ENCODE data around the gene C12orf42.

Gene C12orf42

DNA sequence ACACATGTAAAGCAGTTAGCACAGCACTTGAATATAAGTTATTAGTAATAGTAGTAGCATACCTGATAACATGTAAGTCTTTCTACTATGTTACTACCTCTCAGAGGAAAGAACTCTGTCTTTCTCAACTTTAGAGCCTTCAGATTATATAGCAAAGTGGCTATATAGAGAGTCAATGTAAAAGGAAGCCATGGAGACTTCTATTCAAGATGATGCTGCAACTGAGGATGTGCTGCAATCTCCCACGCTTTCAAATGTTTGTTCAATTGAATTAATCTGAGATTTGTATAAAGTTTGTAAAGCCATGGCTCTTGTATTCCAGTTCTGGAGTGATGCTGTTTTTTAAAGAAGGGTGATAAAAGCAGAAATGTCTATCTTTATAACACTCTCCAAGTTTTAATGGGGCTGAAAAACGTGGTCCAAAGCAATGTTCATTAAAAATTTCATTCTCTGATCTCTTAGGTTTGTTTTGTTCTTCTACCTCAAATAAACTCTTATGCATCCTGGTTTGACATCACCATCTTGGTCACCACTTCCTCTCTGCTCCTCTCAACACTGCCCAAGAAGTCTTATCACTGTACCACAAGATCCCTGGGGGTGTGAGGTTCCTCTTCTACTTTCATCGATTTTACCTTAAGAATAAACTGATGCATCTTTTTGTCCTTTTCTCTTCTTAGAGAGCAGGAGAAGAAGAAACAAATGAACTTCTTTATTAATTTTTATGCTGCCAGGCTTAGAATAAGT lies 40.6 kb downstream of the C12orf42 start:
- peaks cover 47% of the 10 kb centered on the region for H3K4me1 ChIP-seq (ENCODE audit: insufficient read depth, low read length)
- no peaks in the 10 kb centered on the region for H3K27me3 ChIP-seq (ENCODE audit: insufficient read depth, low read length, poor library complexity)
- no peak overlapping the region for H3K4me3 ChIP-seq (ENCODE audit: low read depth in 1 of 2, low read length in 2 of 2)
- TF ChIP-seq CTCF (IDR thresholded peaks at IDR 0.05; ENCODE audit: borderline replicate concordance, extremely low read depth, low read length, poor library complexity, severe bottlenecking) (no peak), EZH2 (IDR thresholded peaks at IDR 0.05; ENCODE audit: borderline replicate concordance, low read depth, low read length, severe bottlenecking) (no peak)
- H2AFZ ChIP-seq (ENCODE audit: low read depth, low read length) = no peak overlapping the region
- no peaks in the 10 kb centered on the region for H4K20me1 ChIP-seq (ENCODE audit: insufficient read depth, low read length)
- no peaks in the 10 kb centered on the region for H3K36me3 ChIP-seq (ENCODE audit: insufficient read depth, low read length)
- peak; percentile 65 for ATAC-seq (ENCODE audit: insufficient read depth, low read depth)
- H3K9me3 ChIP-seq (ENCODE audit: insufficient read depth, low read length, severe bottlenecking) = no peaks in the 10 kb centered on the region
- 0 out of 2 replicates have a peak overlapping the region, but pooled peaks have one; percentile 13 for H3K4me2 ChIP-seq (ENCODE audit: insufficient read depth, low read length)
- DNase-seq = no peak
- H3K9ac ChIP-seq (ENCODE audit: low read depth, low read length) = no peak overlapping the region
- H3K79me2 ChIP-seq (ENCODE audit: insufficient read depth, low read length) = no peaks in the 10 kb centered on the region
- peak overlapping the region; percentile 47; the same call in 1 of the 2 replicates for H3K27ac ChIP-seq (ENCODE audit: low read length)

DNA sequence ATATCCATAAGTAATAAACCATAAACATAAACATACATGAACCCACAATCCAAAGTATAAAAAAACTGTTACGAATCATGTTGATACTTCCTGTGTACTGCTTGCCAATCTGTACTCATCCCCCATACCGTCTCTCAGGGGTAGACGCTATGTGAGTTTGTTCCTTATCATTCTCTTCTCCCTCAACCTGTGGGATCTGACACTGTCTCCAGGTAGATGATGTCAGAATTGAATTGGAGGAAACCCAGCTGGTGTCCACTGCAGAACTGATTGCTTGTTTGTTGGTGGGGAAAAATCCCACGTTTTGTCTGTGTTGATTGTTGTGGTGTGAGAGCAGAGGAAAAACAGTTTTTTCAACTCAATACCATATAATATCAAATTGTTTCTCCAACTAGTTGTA lies 50.8 kb downstream of the C12orf42 start:
- no peak overlapping the region for H3K9ac ChIP-seq (ENCODE audit: low read depth, low read length)
- no peaks in the 10 kb centered on the region for H3K27me3 ChIP-seq (ENCODE audit: insufficient read depth, low read length, poor library complexity)
- no peak overlapping the region for H3K4me2 ChIP-seq (ENCODE audit: insufficient read depth, low read length)
- no peak overlapping the region for H3K4me3 ChIP-seq (ENCODE audit: low read depth in 1 of 2, low read length in 2 of 2)
- ATAC-seq (ENCODE audit: insufficient read depth, low read depth) = no peak
- TF ChIP-seq EZH2 (IDR thresholded peaks at IDR 0.05; ENCODE audit: borderline replicate concordance, low read depth, low read length, severe bottlenecking) (no peak), CTCF (IDR thresholded peaks at IDR 0.05; ENCODE audit: borderline replicate concordance, extremely low read depth, low read length, poor library complexity, severe bottlenecking) (no peak)
- no peaks in the 10 kb centered on the region for H4K20me1 ChIP-seq (ENCODE audit: insufficient read depth, low read length)
- no peaks in the 10 kb centered on the region for H3K9me3 ChIP-seq (ENCODE audit: insufficient read depth, low read length, severe bottlenecking)
- H3K27ac ChIP-seq (ENCODE audit: low read length) = no peak overlapping the region
- no peak for DNase-seq
- no peaks in the 10 kb centered on the region for H3K36me3 ChIP-seq (ENCODE audit: insufficient read depth, low read length)
- peaks cover 22% of the 10 kb centered on the region for H3K4me1 ChIP-seq (ENCODE audit: insufficient read depth, low read length)
- no peak overlapping the region for H2AFZ ChIP-seq (ENCODE audit: low read depth, low read length)
- no peaks in the 10 kb centered on the region for H3K79me2 ChIP-seq (ENCODE audit: insufficient read depth, low read length)

GRCh38 chr12:103442822-103443221 lies 52.9 kb downstream of the C12orf42 start:
- Histone ChIP-seq H2AFZ (ENCODE audit: low read depth, low read length) (no peak overlapping the region), H3K9ac (ENCODE audit: low read depth, low read length) (no peak overlapping the region), H3K4me1 (ENCODE audit: insufficient read depth, low read length) (peaks cover 22% of the 10 kb centered on the region), H3K9me3 (ENCODE audit: insufficient read depth, low read length, severe bottlenecking) (no peaks in the 10 kb centered on the region), H3K36me3 (ENCODE audit: insufficient read depth, low read length) (no peaks in the 10 kb centered on the region), H3K4me3 (ENCODE audit: low read depth in 1 of 2, low read length in 2 of 2) (no peak overlapping the region), H4K20me1 (ENCODE audit: insufficient read depth, low read length) (no peaks in the 10 kb centered on the region), H3K27ac (ENCODE audit: low read length) (no peak overlapping the region), H3K4me2 (ENCODE audit: insufficient read depth, low read length) (no peak overlapping the region), H3K27me3 (ENCODE audit: insufficient read depth, low read length, poor library complexity) (no peaks in the 10 kb centered on the region), H3K79me2 (ENCODE audit: insufficient read depth, low read length) (no peaks in the 10 kb centered on the region)
- no peak for TF ChIP-seq EZH2 (IDR thresholded peaks at IDR 0.05; ENCODE audit: borderline replicate concordance, low read depth, low read length, severe bottlenecking)
- no peak for TF ChIP-seq CTCF (IDR thresholded peaks at IDR 0.05; ENCODE audit: borderline replicate concordance, extremely low read depth, low read length, poor library complexity, severe bottlenecking)
- DNase-seq = no peak
- no peak for ATAC-seq (ENCODE audit: insufficient read depth, low read depth)
